Stimulated activated naive CD4-positive, alpha-beta T cell treated with Interleukin-2 at 50 U/mL for 16 hours (primary cell): ENCODE data around the gene AQP1.
A peak's percentile ranks its signal among the peaks of the same experiment; 100 is the strongest.

Experiments used
- DNase-seq: peaks from one replicate; lab custom pipeline; 2025; lab: John Stamatoyannopoulos, UW

The AQP1 gene

GRCh38 chr7:30936650-30937245, 25.1 kb downstream of the AQP1 start:
- no peak for DNase-seq

GRCh38 chr7:30937416-30937815, 25.8 kb downstream of the AQP1 start:
- DNase-seq, result no peak

- peak; percentile 28 for DNase-seq
Observed at GRCh38 chr7:30938435-30939316, 27.0 kb downstream of the AQP1 start.

- no peak for DNase-seq
Observed at GRCh38 chr7:30941582-30942323, 30.1 kb downstream of the AQP1 start.

- no peak for DNase-seq
Observed at GRCh38 chr7:30950197-30950596, 38.5 kb downstream of the AQP1 start.

GRCh38 chr7:30954914-30955313, 43.3 kb downstream of the AQP1 start:
- no peak for DNase-seq

GRCh38 chr7:30956704-30957103, 45.1 kb downstream of the AQP1 start:
- DNase-seq, result no peak

- no peak for DNase-seq
Observed at GRCh38 chr7:30963842-30964241, 52.2 kb downstream of the AQP1 start, which contains the start of gene GHRHR. GHRHR (plus strand) TSS chr7:30963953; CDS start chr7:30964069, 116 bp downstream.

GRCh38 chr7:30965372-30965771, 53.7 kb downstream of the AQP1 start:
- no peak for DNase-seq

GRCh38 chr7:30965883-30966282, 54.2 kb downstream of the AQP1 start:
- DNase-seq, result no peak

- no peak for DNase-seq
Observed at GRCh38 chr7:30968294-30968693, 56.6 kb downstream of the AQP1 start.

GRCh38 chr7:30968747-30969603, 57.3 kb downstream of the AQP1 start:
- no peak for DNase-seq

GRCh38 chr7:30969604-30969970, 57.9 kb downstream of the AQP1 start:
- DNase-seq, result no peak

GRCh38 chr7:30970074-30970473, 58.4 kb downstream of the AQP1 start:
- DNase-seq, result no peak

- DNase-seq, result no peak
Observed at GRCh38 chr7:30970594-30971094, 59.0 kb downstream of the AQP1 start.

GRCh38 chr7:30971440-30971839, 59.8 kb downstream of the AQP1 start:
- DNase-seq, result no peak

GRCh38 chr7:30971840-30972563, 60.3 kb downstream of the AQP1 start:
- no peak for DNase-seq

GRCh38 chr7:30973292-30973691, 61.6 kb downstream of the AQP1 start:
- no peak for DNase-seq

- DNase-seq, result no peak
Observed at GRCh38 chr7:30973791-30974604, 62.3 kb downstream of the AQP1 start.

- DNase-seq, result no peak
Observed at GRCh38 chr7:30974605-30975255, 63.1 kb downstream of the AQP1 start.
